Thymus (tissue), 11 donors: ENCODE data around the gene HMGXB3. TPM values are rescaled to one million over a fixed set of nuclear protein-coding genes. Genes with fewer than 3 reads are reported as not detected.

Experiments used
- DNase-seq, 9 donors: peaks; one replicate each; pipeline ENCODE4 v3.0.0-alpha.2; 2013; ENCODE audit warnings: low spot score in 9 of 9, low read depth in 6 of 9, missing footprints in 1 of 9
- H3K27ac ChIP-seq, 2 donors: one replicate each; pipeline ENCODE4 v1.5.1; 2013; ENCODE audit warnings: control low read depth in 1 of 2, low read depth in 1 of 2, low read length in 1 of 2, mild to moderate bottlenecking in 1 of 2, moderate library complexity in 1 of 2
- H3K27me3 ChIP-seq, 2 donors: one replicate each; pipeline ENCODE4 v1.5.1; 2013; ENCODE audit warnings: low read length in 1 of 2; ENCODE audit not compliant: control insufficient read depth in 2 of 2, insufficient read depth in 1 of 2
- H3K36me3 ChIP-seq, 2 donors: one replicate each; pipeline ENCODE4 v1.5.1; 2013; ENCODE audit warnings: low read length in 1 of 2, mild to moderate bottlenecking in 1 of 2, moderate library complexity in 1 of 2; ENCODE audit not compliant: control insufficient read depth in 2 of 2, insufficient read depth in 2 of 2
- H3K4me1 ChIP-seq, 2 donors: one replicate each; pipeline ENCODE4 v1.5.1; 2013; ENCODE audit warnings: low read length in 2 of 2; ENCODE audit not compliant: control insufficient read depth in 2 of 2, insufficient read depth in 2 of 2
- H3K4me3 ChIP-seq, 2 donors: one replicate each; pipeline ENCODE4 v1.5.1; 2013; ENCODE audit warnings: low read length in 2 of 2, control low read depth in 1 of 2, mild to moderate bottlenecking in 1 of 2
- H3K9me3 ChIP-seq, 2 donors: one replicate each; pipeline ENCODE4 v1.5.1; 2013; ENCODE audit warnings: low read length in 1 of 2, mild to moderate bottlenecking in 1 of 2; ENCODE audit not compliant: control insufficient read depth in 2 of 2, insufficient read depth in 1 of 2
- WGBS: extraction: QIAGEN DNeasy Blood & Tissue Kit; methylation state at CpG from one replicate; pipeline ENCODE4 v1.1.7; 2013; 5-methylcytosine and 5-hydroxymethylcytosine counted together
- polyA plus RNA-seq: library from polyadenylated mRNA; stranded (reverse); fragments of 200-250 nt; gene quantifications from one replicate; pipeline ENCODE4 v1.2.3, GENCODE V29; 2013
- total RNA-seq: library from RNA; stranded (reverse); fragments of 120-200 nt; gene quantifications from one replicate; pipeline ENCODE4 v1.2.4, GENCODE V29; 2013
- donor health status: healthy.

Gene HMGXB3
- total and polyA plus RNA-seq, 2 donors: 14.0 to 27.0 TPM

GRCh38 chr5:150097152-150097551 lies 96.6 kb downstream of the HMGXB3 start:
- Histone ChIP-seq H3K27ac (no peak overlapping the region), H3K4me1 (no peaks in the 10 kb centered on the region), H3K27me3 (no peaks in the 10 kb centered on the region), H3K36me3 (no peaks in the 10 kb centered on the region), H3K4me3 (no peak overlapping the region), H3K9me3 (no peaks in the 10 kb centered on the region)
- DNase-seq: no peak

- Histone ChIP-seq H3K4me1 (peaks cover 0 to 3% of the 10 kb centered on the region in 2 donors), H3K27ac (no peak overlapping the region), H3K27me3 (no peaks in the 10 kb centered on the region), H3K36me3 (no peaks in the 10 kb centered on the region), H3K9me3 (no peaks in the 10 kb centered on the region), H3K4me3 (no peak overlapping the region)
- WGBS: 88% methylated on average over 6 of the region's 6 CpGs
- DNase-seq: no peak
These were observed 100.5 kb downstream of the HMGXB3 start for GRCh38 chr5:150101023-150101422.

Other genes starting within 250 kb of the HMGXB3 start
- gene PDE6A, start 55.9 kb upstream of the HMGXB3 start, total RNA-seq: under 0.01 TPM
- 0.16 TPM for gene PDE6A, start 55.9 kb upstream of the HMGXB3 start, polyA plus RNA-seq
- 6.5 TPM for gene SLC26A2, start 40.0 kb upstream of the HMGXB3 start, total RNA-seq
- 5.3 TPM for gene SLC26A2, start 40.0 kb upstream of the HMGXB3 start, polyA plus RNA-seq
- gene TIGD6, start 85 bp upstream of the HMGXB3 start, total RNA-seq: 3.5 TPM
- gene TIGD6, start 85 bp upstream of the HMGXB3 start, polyA plus RNA-seq: 4.1 TPM
- 7.6 TPM for gene CSF1R, start 85.8 kb downstream of the HMGXB3 start, total RNA-seq
- gene CSF1R, start 85.8 kb downstream of the HMGXB3 start, polyA plus RNA-seq: 7.3 TPM
- 6.0 TPM for gene PDGFRB, start 155.1 kb downstream of the HMGXB3 start, total RNA-seq
- 8.6 TPM for gene PDGFRB, start 155.1 kb downstream of the HMGXB3 start, polyA plus RNA-seq
- gene CDX1, start 166.0 kb downstream of the HMGXB3 start, total RNA-seq: 0.85 TPM
- gene CDX1, start 166.0 kb downstream of the HMGXB3 start, polyA plus RNA-seq: 1.3 TPM
- under 0.01 TPM for gene SLC6A7, start 189.3 kb downstream of the HMGXB3 start, total RNA-seq
- 0.07 TPM for gene SLC6A7, start 189.3 kb downstream of the HMGXB3 start, polyA plus RNA-seq